OCI-LY3 (cell line): ENCODE results near the gene RMI2.

ENCODE experiments used
- EZH2phosphoT487 ChIP-seq: fragments of 200-600 bp; shearing (Covaris generic); IDR thresholded peaks from 2 replicates; pipeline ENCODE4 v1.6.1; 2018; ENCODE audit warnings: antibody characterized with exemption, mixed run types, low read depth
- TF ChIP-seq, protein P1 (sequence below): fragments of 200-600, 300-600 bp; sonication (generic); IDR thresholded peaks from 2 replicates; pipeline ENCODE4 v1.5.1; 2014; ENCODE audit warnings: antibody characterized with exemption, low read length, low read depth

DNA sequence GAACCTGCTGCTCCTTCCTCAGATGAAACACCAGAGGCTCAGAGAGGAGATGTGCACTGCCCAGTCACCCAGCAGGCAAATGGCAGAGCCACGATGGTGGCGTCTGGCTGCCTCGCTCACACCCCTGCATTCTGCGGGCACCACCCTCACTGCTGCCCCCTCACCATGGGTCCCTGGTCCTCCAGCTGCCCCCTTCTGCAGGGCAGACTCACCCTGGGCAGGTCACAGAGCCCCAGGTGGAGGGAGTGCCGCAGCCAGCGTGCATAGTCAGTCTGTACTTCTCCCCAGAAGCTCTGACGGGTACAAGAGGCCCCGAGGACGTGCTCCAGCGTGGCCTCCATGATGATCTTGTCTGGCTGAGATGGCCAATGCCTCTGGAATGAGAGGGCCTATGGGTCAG is 52.9 kb downstream of the RMI2 start:
- no peak for TF ChIP-seq EZH2phosphoT487
- TF ChIP-seq, protein P1, sequence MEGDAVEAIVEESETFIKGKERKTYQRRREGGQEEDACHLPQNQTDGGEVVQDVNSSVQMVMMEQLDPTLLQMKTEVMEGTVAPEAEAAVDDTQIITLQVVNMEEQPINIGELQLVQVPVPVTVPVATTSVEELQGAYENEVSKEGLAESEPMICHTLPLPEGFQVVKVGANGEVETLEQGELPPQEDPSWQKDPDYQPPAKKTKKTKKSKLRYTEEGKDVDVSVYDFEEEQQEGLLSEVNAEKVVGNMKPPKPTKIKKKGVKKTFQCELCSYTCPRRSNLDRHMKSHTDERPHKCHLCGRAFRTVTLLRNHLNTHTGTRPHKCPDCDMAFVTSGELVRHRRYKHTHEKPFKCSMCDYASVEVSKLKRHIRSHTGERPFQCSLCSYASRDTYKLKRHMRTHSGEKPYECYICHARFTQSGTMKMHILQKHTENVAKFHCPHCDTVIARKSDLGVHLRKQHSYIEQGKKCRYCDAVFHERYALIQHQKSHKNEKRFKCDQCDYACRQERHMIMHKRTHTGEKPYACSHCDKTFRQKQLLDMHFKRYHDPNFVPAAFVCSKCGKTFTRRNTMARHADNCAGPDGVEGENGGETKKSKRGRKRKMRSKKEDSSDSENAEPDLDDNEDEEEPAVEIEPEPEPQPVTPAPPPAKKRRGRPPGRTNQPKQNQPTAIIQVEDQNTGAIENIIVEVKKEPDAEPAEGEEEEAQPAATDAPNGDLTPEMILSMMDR, result no peak
